H1 (cell line): Measurements from ENCODE around the gene DPF3. TPM values are rescaled to one million over a fixed set of nuclear protein-coding genes. Genes with fewer than 3 reads are reported as not detected.

Source experiments
- KDM4A ChIP-seq: IDR thresholded peaks from one replicate; pipeline ENCODE4 v1.7.1; 2012; ENCODE audit warnings: low read depth, mild to moderate bottlenecking, moderate library complexity, low read length, inconsistent platforms; ENCODE audit not compliant: severe bottlenecking
- RBBP5 ChIP-seq: IDR thresholded peaks from 2 replicates; pipeline ENCODE4 v1.7.1; 2012; ENCODE audit warnings: low read depth, mild to moderate bottlenecking, inconsistent platforms, low read length, moderate library complexity, borderline replicate concordance
- RNF2 ChIP-seq: fragments of 200-900, 300-1000 bp; sonication (generic); IDR thresholded peaks from 2 replicates; pipeline ENCODE4 v1.7.1; 2016; ENCODE audit warnings: borderline replicate concordance, low read depth, mild to moderate bottlenecking, antibody characterized with exemption, low read length; ENCODE audit not compliant: poor library complexity, severe bottlenecking; ENCODE audit errors: missing control alignments
- SP4 ChIP-seq: IDR thresholded peaks from 2 replicates; pipeline ENCODE4 v1.6.1; 2012; ENCODE audit warnings: low read length, inconsistent platforms
- SRF ChIP-seq: IDR thresholded peaks from 2 replicates; pipeline ENCODE4 v1.6.1; 2011; ENCODE audit warnings: mild to moderate bottlenecking, low read depth, low read length, moderate library complexity
- TAF7 ChIP-seq: optimal IDR thresholded peaks from 2 replicates; pipeline ENCODE3; 2011; ENCODE audit warnings: low read depth, mild to moderate bottlenecking, inconsistent platforms, low read length, moderate library complexity, borderline replicate concordance
- polyA plus RNA-seq, 7 experiments: library from polyadenylated mRNA; depleted of rRNA in 3 of 7; stranded (reverse) in 5 of 7; unstranded in 2 of 7; fragments of >200 nt in 5 of 7; fragments of 200-250 nt in 2 of 7; gene quantifications; 1 replicate in 5 of 7; 2 replicates in 1 of 7; 4 replicates in 1 of 7; pipeline versions ENCODE4 v1.2.1 to v1.2.3, GENCODE V29; 2011 to 2013; ENCODE audit warnings: missing spikeins in 2 of 7, mixed read lengths in 2 of 7
- total RNA-seq: library from RNA; stranded (reverse); fragmentation: NEBNext Ultra II Directional; extraction: Animal tissue kit (Norgen Biotek cat#: 25700); gene quantifications from 2 replicates; pipeline ENCODE4 v1.2.1, GENCODE V29; 2021
- TF ChIP-seq, protein P1 (sequence below): fragments of 300-600 bp; sonication (generic); IDR thresholded peaks from 2 replicates; pipeline ENCODE4 v1.7.1; 2012; ENCODE audit warnings: low read length, moderate library complexity, mild to moderate bottlenecking, inconsistent platforms; ENCODE audit not compliant: insufficient replicate concordance

Gene DPF3
- total and polyA plus RNA-seq, 2 of the 8 experiments (the other 6 are each of a cell fraction or from before 2014, with no cell fraction given) = 0.19 TPM; not detected in 1

DNA sequence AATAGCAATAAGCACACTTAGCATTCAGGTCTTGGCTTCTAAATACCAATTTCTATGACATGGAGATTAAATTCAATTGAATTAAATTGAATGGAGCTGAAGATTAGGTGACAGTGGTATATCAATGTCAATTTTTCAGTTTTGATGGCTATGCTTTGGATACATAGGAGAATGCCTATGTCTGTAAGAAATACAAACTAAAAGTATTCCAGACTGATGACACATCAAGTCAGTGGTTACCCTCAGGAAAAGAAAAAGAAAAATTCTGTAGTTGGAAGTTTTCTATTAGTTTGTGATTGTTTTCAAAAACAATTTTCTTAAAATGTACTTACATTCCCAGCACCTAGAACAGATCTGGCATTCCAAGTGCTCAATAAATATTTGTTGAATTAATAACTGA lies 27.5 kb upstream of the DPF3 start (continued):
- TF ChIP-seq, protein P1, sequence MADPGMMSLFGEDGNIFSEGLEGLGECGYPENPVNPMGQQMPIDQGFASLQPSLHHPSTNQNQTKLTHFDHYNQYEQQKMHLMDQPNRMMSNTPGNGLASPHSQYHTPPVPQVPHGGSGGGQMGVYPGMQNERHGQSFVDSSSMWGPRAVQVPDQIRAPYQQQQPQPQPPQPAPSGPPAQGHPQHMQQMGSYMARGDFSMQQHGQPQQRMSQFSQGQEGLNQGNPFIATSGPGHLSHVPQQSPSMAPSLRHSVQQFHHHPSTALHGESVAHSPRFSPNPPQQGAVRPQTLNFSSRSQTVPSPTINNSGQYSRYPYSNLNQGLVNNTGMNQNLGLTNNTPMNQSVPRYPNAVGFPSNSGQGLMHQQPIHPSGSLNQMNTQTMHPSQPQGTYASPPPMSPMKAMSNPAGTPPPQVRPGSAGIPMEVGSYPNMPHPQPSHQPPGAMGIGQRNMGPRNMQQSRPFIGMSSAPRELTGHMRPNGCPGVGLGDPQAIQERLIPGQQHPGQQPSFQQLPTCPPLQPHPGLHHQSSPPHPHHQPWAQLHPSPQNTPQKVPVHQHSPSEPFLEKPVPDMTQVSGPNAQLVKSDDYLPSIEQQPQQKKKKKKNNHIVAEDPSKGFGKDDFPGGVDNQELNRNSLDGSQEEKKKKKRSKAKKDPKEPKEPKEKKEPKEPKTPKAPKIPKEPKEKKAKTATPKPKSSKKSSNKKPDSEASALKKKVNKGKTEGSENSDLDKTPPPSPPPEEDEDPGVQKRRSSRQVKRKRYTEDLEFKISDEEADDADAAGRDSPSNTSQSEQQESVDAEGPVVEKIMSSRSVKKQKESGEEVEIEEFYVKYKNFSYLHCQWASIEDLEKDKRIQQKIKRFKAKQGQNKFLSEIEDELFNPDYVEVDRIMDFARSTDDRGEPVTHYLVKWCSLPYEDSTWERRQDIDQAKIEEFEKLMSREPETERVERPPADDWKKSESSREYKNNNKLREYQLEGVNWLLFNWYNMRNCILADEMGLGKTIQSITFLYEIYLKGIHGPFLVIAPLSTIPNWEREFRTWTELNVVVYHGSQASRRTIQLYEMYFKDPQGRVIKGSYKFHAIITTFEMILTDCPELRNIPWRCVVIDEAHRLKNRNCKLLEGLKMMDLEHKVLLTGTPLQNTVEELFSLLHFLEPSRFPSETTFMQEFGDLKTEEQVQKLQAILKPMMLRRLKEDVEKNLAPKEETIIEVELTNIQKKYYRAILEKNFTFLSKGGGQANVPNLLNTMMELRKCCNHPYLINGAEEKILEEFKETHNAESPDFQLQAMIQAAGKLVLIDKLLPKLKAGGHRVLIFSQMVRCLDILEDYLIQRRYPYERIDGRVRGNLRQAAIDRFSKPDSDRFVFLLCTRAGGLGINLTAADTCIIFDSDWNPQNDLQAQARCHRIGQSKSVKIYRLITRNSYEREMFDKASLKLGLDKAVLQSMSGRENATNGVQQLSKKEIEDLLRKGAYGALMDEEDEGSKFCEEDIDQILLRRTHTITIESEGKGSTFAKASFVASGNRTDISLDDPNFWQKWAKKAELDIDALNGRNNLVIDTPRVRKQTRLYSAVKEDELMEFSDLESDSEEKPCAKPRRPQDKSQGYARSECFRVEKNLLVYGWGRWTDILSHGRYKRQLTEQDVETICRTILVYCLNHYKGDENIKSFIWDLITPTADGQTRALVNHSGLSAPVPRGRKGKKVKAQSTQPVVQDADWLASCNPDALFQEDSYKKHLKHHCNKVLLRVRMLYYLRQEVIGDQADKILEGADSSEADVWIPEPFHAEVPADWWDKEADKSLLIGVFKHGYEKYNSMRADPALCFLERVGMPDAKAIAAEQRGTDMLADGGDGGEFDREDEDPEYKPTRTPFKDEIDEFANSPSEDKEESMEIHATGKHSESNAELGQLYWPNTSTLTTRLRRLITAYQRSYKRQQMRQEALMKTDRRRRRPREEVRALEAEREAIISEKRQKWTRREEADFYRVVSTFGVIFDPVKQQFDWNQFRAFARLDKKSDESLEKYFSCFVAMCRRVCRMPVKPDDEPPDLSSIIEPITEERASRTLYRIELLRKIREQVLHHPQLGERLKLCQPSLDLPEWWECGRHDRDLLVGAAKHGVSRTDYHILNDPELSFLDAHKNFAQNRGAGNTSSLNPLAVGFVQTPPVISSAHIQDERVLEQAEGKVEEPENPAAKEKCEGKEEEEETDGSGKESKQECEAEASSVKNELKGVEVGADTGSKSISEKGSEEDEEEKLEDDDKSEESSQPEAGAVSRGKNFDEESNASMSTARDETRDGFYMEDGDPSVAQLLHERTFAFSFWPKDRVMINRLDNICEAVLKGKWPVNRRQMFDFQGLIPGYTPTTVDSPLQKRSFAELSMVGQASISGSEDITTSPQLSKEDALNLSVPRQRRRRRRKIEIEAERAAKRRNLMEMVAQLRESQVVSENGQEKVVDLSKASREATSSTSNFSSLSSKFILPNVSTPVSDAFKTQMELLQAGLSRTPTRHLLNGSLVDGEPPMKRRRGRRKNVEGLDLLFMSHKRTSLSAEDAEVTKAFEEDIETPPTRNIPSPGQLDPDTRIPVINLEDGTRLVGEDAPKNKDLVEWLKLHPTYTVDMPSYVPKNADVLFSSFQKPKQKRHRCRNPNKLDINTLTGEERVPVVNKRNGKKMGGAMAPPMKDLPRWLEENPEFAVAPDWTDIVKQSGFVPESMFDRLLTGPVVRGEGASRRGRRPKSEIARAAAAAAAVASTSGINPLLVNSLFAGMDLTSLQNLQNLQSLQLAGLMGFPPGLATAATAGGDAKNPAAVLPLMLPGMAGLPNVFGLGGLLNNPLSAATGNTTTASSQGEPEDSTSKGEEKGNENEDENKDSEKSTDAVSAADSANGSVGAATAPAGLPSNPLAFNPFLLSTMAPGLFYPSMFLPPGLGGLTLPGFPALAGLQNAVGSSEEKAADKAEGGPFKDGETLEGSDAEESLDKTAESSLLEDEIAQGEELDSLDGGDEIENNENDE = no peak
- TF ChIP-seq KDM4A (no peak), TAF7 (no peak), SP4 (no peak), RNF2 (no peak), RBBP5 (no peak), SRF (no peak)
